Activated T-cell treated with anti-CD3 and anti-CD28 coated beads, Interleukin-2, amount 50 U/mL, for 48 hours (primary cell): Measurements from ENCODE around the gene YAF2.

Source experiments
- DNase-seq, 2 experiments: peaks; one replicate each; pipeline ENCODE4 v3.0.0-alpha.2; 2020

Gene YAF2

DNA sequence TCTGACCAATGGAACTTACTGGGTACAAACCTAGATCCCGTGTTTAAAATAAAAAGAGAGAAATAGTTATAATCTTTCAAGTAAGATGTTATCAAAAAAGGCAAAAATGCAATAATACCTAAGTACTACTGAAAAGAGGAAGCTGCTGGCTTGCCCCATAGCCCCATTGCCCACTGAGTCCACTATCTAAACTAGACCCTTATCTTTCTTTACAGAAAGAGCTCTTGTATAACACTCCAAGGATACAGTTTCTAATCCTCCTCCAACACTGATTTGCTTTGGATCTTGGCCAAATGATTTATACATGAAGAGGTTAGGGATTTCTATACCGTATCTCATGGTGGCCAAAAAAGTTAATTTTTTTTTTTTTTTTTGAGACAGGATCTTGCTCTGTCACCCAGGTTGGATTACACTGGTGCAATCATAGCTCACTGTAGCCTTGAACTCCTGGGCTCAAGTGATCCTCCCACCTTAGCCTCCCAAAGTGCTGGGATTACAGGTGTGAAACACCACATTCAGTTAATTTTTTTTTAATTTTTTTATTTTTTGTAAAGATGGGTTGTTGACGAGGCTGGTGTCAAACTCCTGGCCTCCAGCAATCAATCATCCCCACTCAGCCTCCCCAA lies 96.0 kb downstream of the YAF2 start:
- no peak for DNase-seq

DNA sequence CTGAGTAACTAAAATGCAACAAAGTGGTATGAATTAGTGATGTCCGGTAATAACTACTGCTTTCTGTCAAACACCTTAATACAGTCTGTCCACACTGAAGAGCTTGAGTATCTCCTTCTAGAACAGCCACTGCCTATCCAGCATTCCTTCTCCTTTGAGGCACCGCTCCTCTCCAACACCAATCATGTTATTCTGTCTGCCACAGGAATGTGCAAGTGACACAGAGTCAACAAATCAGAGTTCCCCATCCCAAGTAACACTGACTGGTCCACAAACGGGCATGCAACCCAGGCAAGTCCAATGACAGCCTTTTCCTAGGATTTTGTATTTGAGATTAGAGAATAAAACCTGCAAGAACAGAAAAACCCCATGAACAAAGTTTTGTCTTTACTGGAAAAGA lies 97.1 kb downstream of the YAF2 start:
- DNase-seq, result no peak

GRCh38 chr12:42135259-42135814 lies 102.7 kb downstream of the YAF2 start:
- DNase-seq, result no peak

- no peak for DNase-seq
Measured at GRCh38 chr12:42130672-42131402, 107.2 kb downstream of the YAF2 start.

DNA sequence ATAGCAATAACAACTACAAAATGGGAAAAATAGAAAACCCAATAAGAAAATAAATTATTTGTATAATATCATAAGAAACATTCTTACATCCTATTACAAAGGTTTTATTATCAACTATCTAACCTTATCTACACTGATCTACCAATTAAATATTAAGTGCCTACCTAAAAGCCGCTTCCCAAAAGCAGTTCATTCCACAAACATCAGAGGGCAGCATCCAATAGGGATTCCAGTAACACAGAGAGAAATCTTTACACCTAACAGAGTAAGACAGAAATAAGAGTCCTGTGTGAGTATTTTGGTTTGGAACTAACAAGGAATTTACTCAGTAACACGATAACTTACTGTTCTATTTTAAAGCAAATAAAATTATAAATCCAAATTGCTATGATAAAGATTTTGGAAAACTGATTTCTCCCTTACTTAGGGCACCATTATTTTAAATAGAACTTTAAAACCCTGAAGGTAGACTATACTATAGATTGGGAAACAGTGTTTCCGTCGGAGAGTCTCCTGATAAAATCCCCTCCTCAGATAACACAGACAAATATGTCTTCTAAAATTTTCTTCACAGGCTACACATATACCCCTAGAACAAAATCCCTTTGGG lies 108.3 kb downstream of the YAF2 start:
- DNase-seq, result no peak

- DNase-seq, result no peak
Measured at GRCh38 chr12:42128888-42129287, 109.2 kb downstream of the YAF2 start.

- no peak for DNase-seq
Measured at GRCh38 chr12:42128327-42128726, 109.7 kb downstream of the YAF2 start.

DNA sequence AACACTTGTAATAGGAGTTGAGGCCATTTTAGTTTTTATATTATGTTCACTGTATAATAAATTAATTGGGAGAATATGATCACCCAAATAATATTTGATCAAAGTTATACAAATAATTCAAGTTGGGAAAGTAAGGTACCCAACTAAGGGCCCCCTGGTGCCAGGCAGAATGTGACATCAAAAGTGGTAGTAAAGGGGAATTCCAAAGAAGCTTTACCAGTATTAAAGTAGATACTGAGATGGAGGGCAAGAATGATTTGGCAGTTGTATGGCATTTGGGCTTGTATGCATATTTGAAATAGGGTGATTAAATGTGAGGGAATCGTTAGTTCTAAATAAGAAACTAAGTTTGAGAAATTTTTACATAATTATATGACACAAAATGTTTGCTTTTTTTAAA lies 111.1 kb downstream of the YAF2 start:
- DNase-seq, result no peak

- no peak for DNase-seq
Measured at GRCh38 chr12:42125388-42125767, 112.7 kb downstream of the YAF2 start.

GRCh38 chr12:42124764-42125387 lies 113.2 kb downstream of the YAF2 start:
- DNase-seq, result no peak

- DNase-seq, result no peak
Measured at GRCh38 chr12:42119085-42119633, 118.9 kb downstream of the YAF2 start.

DNA sequence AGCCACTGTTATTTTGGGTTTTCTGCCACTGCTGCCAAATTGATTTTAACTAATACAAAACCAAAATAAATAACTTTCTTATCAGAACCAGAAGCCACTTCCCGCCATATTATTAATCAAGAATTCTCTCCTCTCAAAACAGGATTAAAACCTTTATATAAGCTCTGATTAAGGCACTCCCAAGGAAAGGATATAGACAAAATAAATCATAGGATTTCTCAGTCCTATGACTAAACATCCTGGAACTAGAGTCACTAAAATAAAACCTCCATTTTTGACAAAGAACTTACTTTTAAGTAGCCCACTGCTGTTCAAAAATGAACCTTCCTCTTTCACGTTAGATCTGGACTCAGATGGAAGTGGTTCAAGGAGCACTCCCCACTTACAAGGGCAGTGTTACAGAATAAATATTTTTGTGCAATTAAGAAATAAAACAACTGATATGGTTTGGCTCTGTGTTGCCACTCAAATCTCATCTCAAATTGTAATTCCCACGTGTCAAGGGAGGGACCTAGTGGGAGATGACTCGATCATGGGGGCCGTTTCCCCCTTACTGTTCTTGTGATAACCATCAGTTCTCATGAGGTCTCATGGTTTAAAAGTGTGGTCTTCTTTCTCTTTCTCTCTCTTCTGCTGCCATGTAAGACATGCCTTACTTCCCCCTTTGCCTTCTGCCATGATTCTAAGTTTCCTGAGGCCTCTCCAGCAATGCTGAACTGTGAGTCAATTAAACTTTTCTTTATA lies 119.7 kb downstream of the YAF2 start:
- no peak for DNase-seq

DNA sequence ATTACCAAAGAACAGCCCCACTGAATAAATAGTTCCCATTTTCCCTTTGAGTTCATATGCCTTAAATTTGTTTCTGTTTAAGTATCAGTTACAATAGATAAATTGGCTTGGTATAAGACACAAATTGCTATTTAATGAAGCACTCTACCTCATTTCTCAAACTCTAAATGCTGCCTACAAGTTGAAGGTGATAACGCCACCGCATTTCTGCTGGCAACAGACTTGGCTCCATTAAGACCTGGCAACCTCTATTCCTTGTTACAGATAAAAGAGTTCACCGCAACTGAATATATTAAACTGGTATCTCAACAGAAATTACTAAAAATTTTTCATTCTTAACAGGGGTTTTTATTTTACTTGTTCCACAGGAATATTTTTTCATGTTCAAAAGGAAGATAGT lies 129.0 kb downstream of the YAF2 start:
- DNase-seq, result no peak
